Inflammatory macrophage treated with lipopolysaccharide for 4 hours (primary cell): ENCODE results near the gene TMEM259.
A peak's percentile ranks its signal among the peaks of the same experiment; 100 is the strongest.

Experiments used
- DNase-seq: peaks from one replicate; pipeline ENCODE4 v3.0.0-alpha.2; 2020

The TMEM259 gene

GRCh38 chr19:1000591-1001537 is 20.1 kb downstream of the TMEM259 start:
- no peak for DNase-seq

GRCh38 chr19:1000095-1000494 is 20.8 kb downstream of the TMEM259 start, which contains the start of gene GRIN3B:
Gene GRIN3B (plus strand): TSS chr19:1000419. CDS start chr19:1000438, 19 bp downstream.
- DNase-seq, result peak; percentile 46

- DNase-seq, result no peak
Measured at GRCh38 chr19:999379-999719, 21.6 kb downstream of the TMEM259 start.

GRCh38 chr19:998064-998463 is 22.9 kb downstream of the TMEM259 start:
- DNase-seq, result no peak

- no peak for DNase-seq
Measured at GRCh38 chr19:996051-996838, 24.7 kb downstream of the TMEM259 start.

GRCh38 chr19:995051-995827 is 25.7 kb downstream of the TMEM259 start:
- no peak for DNase-seq

GRCh38 chr19:994516-994915 is 26.4 kb downstream of the TMEM259 start:
- DNase-seq, result no peak

- no peak for DNase-seq
Measured at GRCh38 chr19:993831-994393, 27.0 kb downstream of the TMEM259 start.

- no peak for DNase-seq
Measured at GRCh38 chr19:993361-993830, 27.5 kb downstream of the TMEM259 start.

- DNase-seq, result no peak
Measured at GRCh38 chr19:992670-993055, 28.3 kb downstream of the TMEM259 start.

GRCh38 chr19:991932-992669 is 28.8 kb downstream of the TMEM259 start:
- DNase-seq, result no peak

GRCh38 chr19:991174-991931 is 29.6 kb downstream of the TMEM259 start:
- DNase-seq, result peak; percentile 33

GRCh38 chr19:990746-991145 is 30.2 kb downstream of the TMEM259 start:
- DNase-seq, result no peak

- DNase-seq, result no peak
Measured at GRCh38 chr19:990119-990571, 30.8 kb downstream of the TMEM259 start.

- no peak for DNase-seq
Measured at GRCh38 chr19:989381-990081, 31.4 kb downstream of the TMEM259 start.

- DNase-seq, result no peak
Measured at GRCh38 chr19:988510-988909, 32.4 kb downstream of the TMEM259 start.

- no peak for DNase-seq
Measured at GRCh38 chr19:988081-988480, 32.8 kb downstream of the TMEM259 start.

GRCh38 chr19:986083-986482 is 34.8 kb downstream of the TMEM259 start:
- no peak for DNase-seq

- peak; percentile 90 for DNase-seq
Measured at GRCh38 chr19:984165-984967, 36.6 kb downstream of the TMEM259 start, which contains the start of gene WDR18. Gene WDR18 (plus strand): TSS chr19:984345. CDS start chr19:984354, 9 bp downstream.
